Right ventricle myocardium inferior (tissue), 1 donor: ENCODE measurements around the gene CAPN5. TPM values are rescaled to one million over a fixed set of nuclear protein-coding genes. Genes with fewer than 3 reads are reported as not detected.
A peak's percentile ranks its signal among the peaks of the same experiment; 100 is the strongest.
"Not testable (repeated sequence)": the region's sequence is repeated elsewhere in the genome, so short reads cannot be mapped to it uniquely, and the experiment has no call there.

Source experiments
- ATAC-seq: fragments of 200-7000 bp; cut with Tn5 transposase; one replicate; pipeline ENCODE4 v1.9.1; 2020; ENCODE audit warnings: mild to moderate bottlenecking, moderate library complexity
- DNase-seq: peaks from one replicate; pipeline ENCODE4 v3.0.0; 2021; ENCODE audit errors: missing footprints
- intact Hi-C: fragments of 100-400 bp; cut with DNase I; formaldehyde crosslinking; loops from one replicate; pipeline ENCODE4 v1.11.0; 2022
- total RNA-seq: library from RNA; stranded (reverse); fragmentation: NEBNext Ultra II Directional; extraction: Animal tissue kit (Norgen Biotek cat#: 25700); gene quantifications from one replicate; pipeline ENCODE4 v1.2.1, GENCODE V29; 2021
- donor health status: DM: no; HTN: yes; CAD: no; lungs with severe emphysema.

The CAPN5 gene
- total RNA-seq, 1 donor from 2014 or later: 3.7 TPM

- no peak for DNase-seq
- intact Hi-C loops: loop anchor here (1.0 to 10.0 kb wide), 3 partner anchors 44 to 286 kb away; no protein-coding TSS in a partner anchor
- ATAC-seq: no peak
Measured at GRCh38 chr11:77090373-77091111, 23.8 kb downstream of the CAPN5 start.

- ATAC-seq (peak; percentile 77), DNase-seq (no peak)
- intact Hi-C loops: loop anchor here (1.0 to 10.0 kb wide), 3 partner anchors 45 to 287 kb away; no protein-coding TSS in a partner anchor
Measured at GRCh38 chr11:77091146-77091940, 24.6 kb downstream of the CAPN5 start.

DNA sequence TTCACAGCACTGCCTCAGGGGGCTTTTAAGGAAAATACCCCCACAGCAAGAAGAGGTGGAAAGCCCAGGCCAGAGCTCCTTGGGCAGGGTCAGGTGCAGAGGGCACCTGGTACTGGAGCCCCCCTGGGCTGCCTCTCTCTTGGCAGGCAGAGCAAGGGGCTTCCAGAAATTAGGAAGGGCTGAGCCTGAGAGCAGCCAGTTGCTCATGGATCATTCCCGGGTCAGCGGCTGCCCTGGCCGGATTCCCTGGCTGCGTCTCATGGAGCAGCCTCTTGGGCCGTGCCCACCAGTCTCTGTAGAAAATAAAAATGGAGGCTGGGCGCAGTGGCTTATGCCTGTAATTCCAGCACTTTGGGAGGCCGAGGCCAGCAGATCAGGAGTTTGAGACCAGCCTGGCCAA is 25.6 kb downstream of the CAPN5 start:
- DNase-seq (no peak), ATAC-seq (no peak)
- intact Hi-C loops: loop anchor here (5.0 to 10.0 kb wide), 2 partner anchors 175 to 288 kb away; no protein-coding TSS in a partner anchor

GRCh38 chr11:77093056-77093891 is 26.5 kb downstream of the CAPN5 start:
- no peak for ATAC-seq
- intact Hi-C loops: loop anchor here (5.0 to 10.0 kb wide), 2 partner anchors 176 to 288 kb away; no protein-coding TSS in a partner anchor
- DNase-seq: no peak

- no peak for DNase-seq
- intact Hi-C loops: loop anchor here (5.0 to 10.0 kb wide), 2 partner anchors 177 to 289 kb away; no protein-coding TSS in a partner anchor
- no peak for ATAC-seq
Measured at GRCh38 chr11:77093987-77094840, 27.4 kb downstream of the CAPN5 start.

DNA sequence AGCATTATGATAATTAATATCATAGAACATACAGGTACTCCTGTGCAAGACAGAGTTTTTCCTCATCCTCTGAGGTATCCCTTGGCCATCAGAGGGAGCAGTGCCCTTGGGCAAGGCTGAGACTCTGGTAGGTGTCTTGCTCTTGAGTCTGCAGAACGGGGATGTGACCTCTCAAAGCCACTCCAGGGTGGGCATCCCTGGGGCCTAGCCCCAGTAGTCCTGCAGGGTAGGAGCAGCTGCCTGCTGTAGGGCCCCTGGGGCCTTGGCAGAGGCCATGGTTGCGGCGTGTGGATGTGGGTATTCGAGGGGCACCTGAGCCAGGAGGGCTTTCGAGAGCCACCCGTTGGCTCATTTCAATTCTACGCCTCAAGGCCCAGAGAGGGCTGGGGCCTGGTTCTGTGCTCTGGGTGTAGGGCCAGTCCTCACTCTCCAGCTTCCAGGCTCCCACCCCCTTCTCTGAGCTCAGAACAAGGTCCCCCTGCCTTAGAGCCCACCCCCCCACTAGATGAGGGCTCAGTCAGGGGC is 28.1 kb downstream of the CAPN5 start:
- no peak for DNase-seq
- ATAC-seq: no peak
- intact Hi-C loops: loop anchor here (5.0 to 10.0 kb wide), 2 partner anchors 178 to 290 kb away; no protein-coding TSS in a partner anchor

DNA sequence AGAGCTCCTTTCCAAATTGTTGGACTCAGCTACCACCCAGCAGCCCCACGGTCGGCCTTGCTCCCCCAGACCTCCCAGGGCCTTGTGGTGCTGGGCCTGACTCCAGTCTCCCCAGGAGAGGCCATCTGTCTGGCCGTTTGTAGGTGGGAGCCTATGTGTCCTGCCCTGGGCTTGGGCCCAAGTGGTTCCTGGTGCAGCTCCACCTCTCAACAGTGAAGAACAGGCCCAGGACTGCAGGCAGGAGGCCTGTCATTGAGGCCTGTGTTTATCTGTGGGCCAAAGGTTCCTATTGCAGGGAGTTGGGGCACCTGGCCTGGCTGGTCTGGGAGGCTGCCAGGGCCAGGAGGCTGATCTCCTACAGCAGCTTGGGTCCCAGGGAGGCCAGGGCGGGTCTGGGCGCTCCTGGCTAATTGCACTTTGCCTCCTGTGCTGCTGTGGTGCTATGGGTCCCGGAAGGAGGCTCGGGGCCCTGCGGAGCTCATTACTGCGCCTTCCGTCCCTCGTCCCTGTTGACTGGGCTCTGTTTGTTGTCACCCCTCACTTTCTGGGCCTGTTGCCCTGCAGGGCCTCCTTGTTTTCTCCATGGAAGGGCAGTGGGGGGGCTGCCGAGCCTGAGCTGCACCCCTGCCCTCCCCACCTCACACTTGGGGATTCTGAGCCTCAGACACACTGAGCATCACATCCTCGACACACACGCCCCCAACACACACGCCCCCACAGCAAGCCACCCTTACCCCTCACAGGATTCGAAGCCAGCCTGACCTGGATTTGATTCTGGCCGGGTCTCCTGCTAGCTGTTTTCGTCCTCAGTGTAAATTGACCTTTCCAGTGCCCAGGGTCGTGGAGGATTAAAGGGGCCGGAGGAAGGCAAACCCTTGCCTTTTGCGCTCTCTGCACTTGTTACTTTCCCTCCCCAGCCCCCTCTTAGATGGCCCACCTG is 29.1 kb downstream of the CAPN5 start:
- intact Hi-C loops: loop anchor here (10.0 kb wide), 1 partner anchor 291 kb away; no protein-coding TSS in a partner anchor
- DNase-seq (no peak), ATAC-seq (no peak)

DNA sequence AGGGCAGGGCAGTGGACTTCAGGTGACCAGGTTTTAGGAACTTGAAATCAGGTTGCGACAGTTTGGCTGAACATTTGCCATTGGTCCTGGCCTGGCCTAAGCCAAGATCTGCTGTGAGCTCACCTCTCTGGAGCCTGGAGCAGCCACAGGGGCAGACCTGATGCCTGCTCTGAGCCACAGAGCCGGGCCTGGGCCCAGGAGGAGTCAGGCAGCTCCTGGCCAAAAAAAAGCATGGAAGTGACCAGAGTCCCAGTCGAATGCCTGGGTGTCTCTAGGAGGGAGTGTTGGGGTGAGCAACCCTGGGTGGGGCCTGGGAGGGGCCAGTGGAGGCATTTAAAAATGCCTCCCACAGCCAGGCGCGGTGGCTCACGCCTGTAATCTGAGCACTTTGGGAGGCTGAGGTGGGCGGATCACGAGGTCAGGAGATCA is 29.8 kb downstream of the CAPN5 start:
- intact Hi-C loops: loop anchor here (10.0 kb wide), 1 partner anchor 292 kb away; no protein-coding TSS in a partner anchor
- no peak for DNase-seq
- ATAC-seq: no peak

DNA sequence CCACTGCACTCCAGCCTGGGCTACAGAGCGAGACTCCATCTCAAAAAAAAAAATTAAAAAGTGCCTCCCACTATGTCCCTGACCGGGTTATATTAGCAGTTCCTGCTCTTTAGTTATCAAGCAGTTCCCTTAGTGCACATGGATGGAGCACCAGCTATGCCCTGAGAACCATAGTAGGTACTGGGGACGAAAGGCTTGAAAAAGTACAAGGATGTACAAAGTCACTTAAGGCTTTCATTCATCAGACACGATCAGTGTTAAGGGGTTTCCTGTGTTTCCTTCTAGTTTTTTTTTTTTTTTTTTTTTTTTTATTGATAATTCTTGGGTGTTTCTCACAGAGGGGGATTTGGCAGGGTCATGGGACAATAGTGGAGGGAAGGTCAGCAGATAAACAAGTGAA is 30.4 kb downstream of the CAPN5 start:
- not testable (repeated sequence) for ATAC-seq, DNase-seq
- intact Hi-C loops: loop anchor here (10.0 kb wide), 1 partner anchor 292 kb away; no protein-coding TSS in a partner anchor

- intact Hi-C loops: no loop called here
- ATAC-seq: no peak
Measured at GRCh38 chr11:77100166-77101042, 33.6 kb downstream of the CAPN5 start.

GRCh38 chr11:77101043-77101537 is 34.3 kb downstream of the CAPN5 start:
- DNase-seq (no peak), ATAC-seq (no peak)
- intact Hi-C loops: no loop called here

More at GRCh38 chr11:77100166-77101042, 33.6 kb downstream of the CAPN5 start:
- no peak for DNase-seq

- no peak for ATAC-seq
- intact Hi-C loops: no loop called here
- DNase-seq: peak; percentile 46
Measured at GRCh38 chr11:77102246-77103210, 35.8 kb downstream of the CAPN5 start, which contains the start of gene OMP. OMP (plus strand) TSS chr11:77102840; CDS start chr11:77102840, 0 bp downstream.

DNA sequence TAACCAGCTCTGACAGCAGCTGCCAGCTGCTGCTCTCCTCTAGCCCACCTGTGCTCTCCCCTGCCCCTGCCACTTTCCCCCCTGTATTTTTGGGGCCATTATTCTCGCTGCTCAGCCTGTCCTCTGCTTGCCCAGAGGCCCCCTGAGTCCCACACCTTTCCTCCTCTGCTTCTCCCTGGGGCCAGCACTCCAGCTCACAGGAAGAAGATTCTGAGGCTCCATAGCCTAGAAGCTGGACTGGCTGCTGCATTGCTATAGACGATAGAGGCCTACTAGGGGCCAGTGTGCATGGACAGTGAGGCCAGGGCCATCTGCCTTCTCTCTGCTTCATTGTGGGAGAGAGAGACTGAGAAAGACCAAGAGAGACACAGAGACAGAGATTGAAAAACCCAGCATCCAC is 36.5 kb downstream of the CAPN5 start:
- ATAC-seq: no peak
- intact Hi-C loops: no loop called here
- no peak for DNase-seq

DNA sequence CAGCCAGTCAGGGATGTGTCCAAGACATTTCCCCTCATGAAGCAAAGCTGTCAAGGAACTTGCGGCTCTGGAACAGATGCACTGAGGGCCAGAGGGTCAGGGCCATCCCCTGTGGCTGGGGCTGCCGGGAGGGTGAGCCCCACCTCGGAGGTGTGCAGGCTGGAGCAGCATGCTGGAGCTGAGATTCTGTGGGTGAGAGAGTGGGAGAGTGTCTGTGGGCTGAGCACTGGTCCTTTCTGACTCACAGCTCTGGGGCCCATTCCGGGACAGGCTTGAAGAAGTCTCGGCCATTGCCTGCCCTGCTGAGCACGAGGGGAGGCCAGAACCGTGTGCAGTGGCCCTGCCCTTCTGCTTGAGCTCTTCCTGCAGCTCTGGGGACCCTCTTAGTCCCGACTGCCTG is 38.0 kb downstream of the CAPN5 start:
- DNase-seq (peak; percentile 62), ATAC-seq (no peak)
- intact Hi-C loops: no loop called here
